GM18907 (cell line): ENCODE results near the gene DAPK2.
A peak's percentile ranks its signal among the peaks of the same experiment; 100 is the strongest.
"Not testable (repeated sequence)": the region's sequence is repeated elsewhere in the genome, so short reads cannot be mapped to it uniquely, and the experiment has no call there.

Source experiments
- ATAC-seq: cut with Tn5 transposase; IDR thresholded peaks from one replicate; pipeline ENCODE4 v1.9.1; 2021; ENCODE audit warnings: mild to moderate bottlenecking, moderate library complexity; ENCODE audit not compliant: unreplicated experiment

DAPK2 gene

GRCh38 chr15:64058279-64058678 lies 12.0 kb upstream of the DAPK2 start:
- ATAC-seq: no peak

- ATAC-seq: not testable (repeated sequence)
These were observed 7.4 kb upstream of the DAPK2 start for GRCh38 chr15:64053674-64054073.

GRCh38 chr15:64052925-64053491 lies 6.7 kb upstream of the DAPK2 start:
- ATAC-seq: no peak

- no peak for ATAC-seq
These were observed 5.3 kb upstream of the DAPK2 start for GRCh38 chr15:64051407-64052259.

GRCh38 chr15:64051093-64051402 lies 4.8 kb upstream of the DAPK2 start:
- no peak for ATAC-seq

GRCh38 chr15:64050281-64051092 lies 4.2 kb upstream of the DAPK2 start:
- no peak for ATAC-seq

- no peak for ATAC-seq
These were observed 2.6 kb upstream of the DAPK2 start for GRCh38 chr15:64048781-64049460.

- no peak for ATAC-seq
These were observed 388 bp downstream of the DAPK2 start for GRCh38 chr15:64045774-64046420.

- ATAC-seq: no peak
These were observed 1.2 kb downstream of the DAPK2 start for GRCh38 chr15:64045101-64045435.

GRCh38 chr15:64044300-64045100 lies 1.8 kb downstream of the DAPK2 start:
- ATAC-seq: peak; percentile 57

GRCh38 chr15:64038878-64039610 lies 7.2 kb downstream of the DAPK2 start:
- ATAC-seq: no peak

GRCh38 chr15:64037966-64038365 lies 8.3 kb downstream of the DAPK2 start:
- no peak for ATAC-seq

- no peak for ATAC-seq
These were observed 9.2 kb downstream of the DAPK2 start for GRCh38 chr15:64037116-64037515.

- ATAC-seq: no peak
These were observed 10.8 kb downstream of the DAPK2 start for GRCh38 chr15:64035525-64035924.

- no peak for ATAC-seq
These were observed 11.8 kb downstream of the DAPK2 start for GRCh38 chr15:64034519-64034918.

- no peak for ATAC-seq
These were observed 14.0 kb downstream of the DAPK2 start for GRCh38 chr15:64032329-64032728.

- ATAC-seq: no peak
These were observed 16.2 kb downstream of the DAPK2 start for GRCh38 chr15:64030123-64030522.

- no peak for ATAC-seq
These were observed 16.7 kb downstream of the DAPK2 start for GRCh38 chr15:64029633-64030032.

GRCh38 chr15:64029110-64029509 lies 17.2 kb downstream of the DAPK2 start:
- no peak for ATAC-seq
